K562 (cell line): Measurements from ENCODE around the gene AK5. TPM values are rescaled to one million over a fixed set of nuclear protein-coding genes. Genes with fewer than 3 reads are reported as not detected.
A peak's percentile ranks its signal among the peaks of the same experiment; 100 is the strongest.

Source experiments
- ATAC-seq: fragments of 200-7000 bp; cut with Tn5 transposase; 3 replicates; pipeline ENCODE4 v1.9.1; 2020; ENCODE audit warnings: moderate library complexity
- BruUV-seq: library from RNA; stranded (reverse); fragments of 400-500 nt; replicated peaks from 2 replicates; lab custom pipeline; 2021; lab: Mats Ljungman, UMichigan
- CTCF ChIA-PET: fragments of 300-600 bp; formaldehyde crosslinking; extraction: SDS; loops from one replicate; lab custom pipeline; 2021; ENCODE audit warnings: low intra/inter-chr PET ratio; lab: Yijun Ruan, JAX
- POLR2A ChIA-PET: fragments of 300-600, 350-650 bp; sonication (Branson Sonifier 250); formaldehyde crosslinking; extraction: SDS; loops from one replicate; lab custom pipeline; 2021; ENCODE audit warnings: antibody characterized with exemption, inconsistent platforms; lab: Yijun Ruan, JAX
- DNase-seq, 4 experiments: peaks; one replicate each; pipeline versions ENCODE4 v3.0.0 to v3.0.0-alpha.2; 2011 to 2018; ENCODE audit warnings: low spot score in 3 of 4, mixed read lengths in 3 of 4; ENCODE audit errors: extremely low read depth in 1 of 4
- FAIRE-seq: peaks from 2 replicates; lab custom pipeline; 2011; peaks lifted over from hg19 to GRCh38; lab: Jason Lieb, UNC
- H2AFZ ChIP-seq: 2 replicates; pipeline ENCODE4 v1.6.0; 2011; ENCODE audit warnings: low read depth, low read length, control low read depth, inconsistent platforms
- H3K27ac ChIP-seq: fragments of 200-600 bp; 3 replicates; pipeline ENCODE4 v1.8.0; 2011; ENCODE audit warnings: low read depth, mild to moderate bottlenecking, control low read depth, inconsistent platforms, low read length, moderate library complexity, mixed read lengths; ENCODE audit errors: extremely low read depth
- H3K27me3 ChIP-seq, 2 experiments: fragments of 300-600 bp in 1 of 2; 2 replicates in 1 of 2; 3 replicates in 1 of 2; pipeline versions ENCODE4 v1.6.0 to v1.8.0; 2011; ENCODE audit warnings: inconsistent platforms in 2 of 2, low read length in 2 of 2, mild to moderate bottlenecking in 1 of 2, mixed read lengths in 1 of 2, moderate library complexity in 1 of 2; ENCODE audit not compliant: control insufficient read depth in 2 of 2, insufficient read depth in 2 of 2
- H3K36me3 ChIP-seq: fragments of 300-600 bp; 3 replicates; pipeline ENCODE4 v1.8.0; 2011; ENCODE audit warnings: mild to moderate bottlenecking, low read length, inconsistent platforms; ENCODE audit not compliant: control insufficient read depth, insufficient read depth
- H3K4me1 ChIP-seq, 2 experiments: fragments of 200-600 bp in 1 of 2; replicated peaks in 1 of 2; 2 replicates in 1 of 2; 3 replicates in 1 of 2; pipeline versions ENCODE4 v1.5.1 to v1.8.0; 2011; ENCODE audit warnings: inconsistent platforms in 2 of 2, low read length in 2 of 2, mild to moderate bottlenecking in 1 of 2, mixed read lengths in 1 of 2, moderate library complexity in 1 of 2; ENCODE audit not compliant: control insufficient read depth in 2 of 2, insufficient read depth in 2 of 2
- H3K4me2 ChIP-seq: 2 replicates; pipeline ENCODE4 v1.6.1; 2011; ENCODE audit warnings: low read length, control low read depth, inconsistent platforms, mixed read lengths; ENCODE audit not compliant: insufficient read depth
- H3K4me3 ChIP-seq: fragments of 200-600 bp; sonication (generic), shearing (Covaris generic); 2 replicates; pipeline ENCODE4 v1.5.1; 2016; ENCODE audit warnings: control low read depth, inconsistent platforms
- H3K79me2 ChIP-seq: fragments of 200-600 bp; 3 replicates; pipeline ENCODE4 v1.8.0; 2011; ENCODE audit warnings: low read length, inconsistent platforms; ENCODE audit not compliant: control insufficient read depth, insufficient read depth
- H3K9ac ChIP-seq, 2 experiments: 2 replicates each; pipeline versions ENCODE4 v1.6.0 to v1.6.1; 2011; ENCODE audit warnings: low read depth in 2 of 2, low read length in 2 of 2, control low read depth in 1 of 2, inconsistent platforms in 1 of 2, mild to moderate bottlenecking in 1 of 2, mixed read lengths in 1 of 2; ENCODE audit not compliant: insufficient read depth in 1 of 2
- H3K9me1 ChIP-seq: one replicate; pipeline ENCODE4 v1.6.0; 2011; ENCODE audit warnings: inconsistent platforms, mild to moderate bottlenecking, low read length, moderate library complexity; ENCODE audit not compliant: control insufficient read depth, insufficient read depth
- H3K9me3 ChIP-seq: replicated peaks from 2 replicates; pipeline ENCODE4 v1.5.1; 2011; ENCODE audit warnings: low read depth, low read length, inconsistent platforms; ENCODE audit not compliant: control insufficient read depth, insufficient read depth
- H4K20me1 ChIP-seq: replicated peaks from 2 replicates; pipeline ENCODE4 v1.6.1; 2011; ENCODE audit warnings: low read length, inconsistent platforms, mixed read lengths; ENCODE audit not compliant: control insufficient read depth, insufficient read depth
- CBFA2T3 ChIP-seq: fragments of 450-650 bp; IDR thresholded peaks from 2 replicates; pipeline ENCODE4 v1.6.1; 2017
- HEY1 ChIP-seq: fragments of 250-450 bp; sonication (Bioruptor Pico); IDR thresholded peaks from 2 replicates; pipeline ENCODE4 v1.5.0; 2020; ENCODE audit warnings: mild to moderate bottlenecking, moderate library complexity, borderline replicate concordance
- MAFG ChIP-seq: fragments of 450-650 bp; conservative IDR thresholded peaks from 2 replicates; pipeline ENCODE4 v1.6.1; 2016; ENCODE audit warnings: missing genetic modification characterization, missing compliant biosample characterization
- NCOR1 ChIP-seq: fragments of 450-650 bp; IDR thresholded peaks from 2 replicates; pipeline ENCODE4 v1.6.1; 2016; ENCODE audit warnings: mild to moderate bottlenecking, moderate library complexity
- NFE2 ChIP-seq: IDR thresholded peaks from 2 replicates; pipeline ENCODE4 v1.6.1; 2014; ENCODE audit warnings: antibody characterized with exemption, low read depth
- SP2 ChIP-seq: IDR thresholded peaks from 2 replicates; pipeline ENCODE4 v1.6.1; 2011; ENCODE audit warnings: mild to moderate bottlenecking, low read depth, low read length, moderate library complexity; ENCODE audit not compliant: poor library complexity, severe bottlenecking; ENCODE audit errors: extremely low read depth
- SRSF9 ChIP-seq: fragments of 200-400 bp; formaldehyde crosslinking; IDR thresholded peaks from 2 replicates; pipeline ENCODE4 v1.6.1; 2017; ENCODE audit warnings: low read depth, low read length, borderline replicate concordance
- ZBTB17 ChIP-seq: fragments of 450-650 bp; formaldehyde crosslinking; IDR thresholded peaks from 2 replicates; pipeline ENCODE4 v1.4.0; 2020; ENCODE audit warnings: mild to moderate bottlenecking
- ZBTB8A ChIP-seq: fragments of 450-650 bp; IDR thresholded peaks from 2 replicates; pipeline ENCODE4 v1.6.1; 2018; ENCODE audit warnings: mild to moderate bottlenecking, moderate library complexity; ENCODE audit not compliant: partially characterized antibody
- WGBS: fragments of 100-300 bp; shearing (Covaris generic); methylation state at CpG from one replicate; pipeline ENCODE4 v1.1.6; 2016; ENCODE audit warnings: low coverage, mixed read lengths; ENCODE audit not compliant: insufficient coverage; ENCODE audit errors: missing lambda C conversion rate; 5-methylcytosine and 5-hydroxymethylcytosine counted together
- in situ Hi-C: fragments of 300-500 bp; cut with MboI; formaldehyde crosslinking; loops from 4 replicates; pipeline ENCODE4 v1.15.0; 2018; ENCODE audit warnings: inconsistent platforms, mixed read lengths
- intact Hi-C: fragments of 100-400 bp; cut with micrococcal nuclease; formaldehyde crosslinking; loops from 2 replicates; pipeline ENCODE4 v1.14.2; 2022
- polyA plus RNA-seq, 8 experiments: library from polyadenylated mRNA; depleted of rRNA in 4 of 8; stranded (reverse) in 5 of 8; unstranded in 3 of 8; fragments of >200 nt; fragmentation: Nextera tagmentation in 2 of 8; fragmentation: Illumina TruSeq in 1 of 8; extraction: Ambion mirVana in 2 of 8; extraction: Trizol in 1 of 8; gene quantifications; 2 replicates each; pipeline versions ENCODE4 v1.2.1 to v1.2.3, GENCODE V29; 2011 to 2014; ENCODE audit warnings: inconsistent platforms in 1 of 8, missing spikeins in 1 of 8
- total RNA-seq, 7 experiments: library from RNA; depleted of rRNA in 6 of 7; stranded (reverse); fragments of >200 nt in 6 of 7; fragmentation: Illumina TruSeq in 2 of 7; extraction: Trizol in 2 of 7; gene quantifications; 2 replicates each; pipeline versions ENCODE4 v1.2.1 to v1.2.3, GENCODE V29; 2011 to 2021; ENCODE audit warnings: low replicate concordance in 1 of 7

The AK5 gene
- total and polyA plus RNA-seq, 9 of the 15 experiments (the other 6 are each of a cell fraction or from before 2014, with no cell fraction given), result 0.06 TPM; not detected in 8

- FAIRE-seq (no peak), ATAC-seq (no peak), DNase-seq (no peak)
- Histone ChIP-seq H3K9ac (no peak overlapping the region), H3K4me3 (no peak overlapping the region), H4K20me1 (no peaks in the 10 kb centered on the region), H3K27me3 (peaks cover 0 to 11% of the 10 kb centered on the region in 2 experiments; a peak in 1 of 5 replicates), H3K4me1 (peaks cover 0 to 4% of the 10 kb centered on the region in 2 experiments; a peak in 2 of 5 replicates), H3K4me2 (no peak overlapping the region), H2AFZ (no peak overlapping the region), H3K27ac (no peak overlapping the region), H3K9me1 (no peaks in the 10 kb centered on the region), H3K79me2 (no peaks in the 10 kb centered on the region), H3K36me3 (no peaks in the 10 kb centered on the region), H3K9me3 (no peaks in the 10 kb centered on the region)
- TF ChIP-seq NFE2 (peak; percentile 31; the same call in 1 of the 2 replicates), MAFG (0 out of 2 replicates have a peak, but pooled peaks have one; percentile 18), HEY1 (CRISPR knock-in tag) (no peak), ZBTB17 (no peak), ZBTB8A (no peak), SP2 (no peak), CBFA2T3 (no peak), NCOR1 (no peak), SRSF9 (no peak)
- intact Hi-C loops (loop anchor here (10.0 kb wide), 1 partner anchor 368 kb away; no protein-coding TSS in a partner anchor), in situ Hi-C loops (no loop called here)
- WGBS, result 0% methylated on average over 2 of the region's 2 CpGs
- ChIA-PET CTCF (no interaction called here), POLR2A (no interaction called here)
- no TSS peak for BruUV-seq
These were observed 255.0 kb downstream of the AK5 start for GRCh38 chr1:77536813-77537212.
